SW 1271 (cell line): Measurements from ENCODE around the gene RNASEH2A.
"Not testable (repeated sequence)": the region's sequence is repeated elsewhere in the genome, so short reads cannot be mapped to it uniquely, and the experiment has no call there.

Experiments used
- DNase-seq, 2 experiments: peaks; one replicate each; lab custom pipeline; 2025; lab: John Stamatoyannopoulos, UW

RNASEH2A gene

DNA sequence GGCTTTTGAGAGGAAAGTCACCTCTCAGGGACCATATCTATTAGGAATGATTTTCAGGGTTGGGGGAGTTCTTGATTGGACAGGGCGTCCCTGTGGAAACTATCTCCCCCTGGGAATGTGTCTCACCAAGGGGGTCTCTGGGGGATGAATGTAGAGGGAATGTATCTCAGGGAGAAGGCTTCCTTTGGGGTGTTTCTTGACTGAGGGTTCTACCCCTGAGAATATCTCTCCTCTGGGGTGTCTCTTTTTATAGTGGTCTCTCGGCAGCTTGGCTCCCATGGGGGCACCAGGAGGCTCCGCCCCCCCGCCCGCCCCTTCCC, 27.0 kb downstream of the RNASEH2A start:
- no peak for DNase-seq

- peak in 1 of 2 experiments; percentile 39 for DNase-seq
Observed at GRCh38 chr19:12833738-12834565, 27.6 kb downstream of the RNASEH2A start.

DNA sequence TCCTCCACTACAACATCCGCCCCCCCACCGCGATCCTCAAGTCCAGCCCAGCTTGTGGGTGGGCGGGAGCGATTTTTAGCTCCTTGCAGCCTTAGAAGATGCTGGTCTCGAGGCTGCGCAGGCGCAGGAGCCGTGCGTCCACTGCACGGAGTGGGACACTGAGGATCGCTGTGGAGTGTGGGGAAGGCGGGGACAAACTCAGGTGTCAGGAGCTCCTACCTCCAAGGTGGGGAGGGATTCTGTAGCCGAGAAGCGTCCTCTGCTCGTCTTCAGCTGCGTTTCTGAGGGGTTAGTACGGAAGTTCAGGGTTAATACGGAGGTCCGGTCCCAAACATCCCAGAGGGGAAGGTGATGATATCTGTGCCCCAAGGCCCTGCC, 28.2 kb downstream of the RNASEH2A start, which contains the start of gene RTBDN:
Gene RTBDN (minus strand): TSS at position 14 of the 378 bp plus-strand sequence. CDS start 4,600 bp downstream, outside the sequence.
- DNase-seq: no peak

DNA sequence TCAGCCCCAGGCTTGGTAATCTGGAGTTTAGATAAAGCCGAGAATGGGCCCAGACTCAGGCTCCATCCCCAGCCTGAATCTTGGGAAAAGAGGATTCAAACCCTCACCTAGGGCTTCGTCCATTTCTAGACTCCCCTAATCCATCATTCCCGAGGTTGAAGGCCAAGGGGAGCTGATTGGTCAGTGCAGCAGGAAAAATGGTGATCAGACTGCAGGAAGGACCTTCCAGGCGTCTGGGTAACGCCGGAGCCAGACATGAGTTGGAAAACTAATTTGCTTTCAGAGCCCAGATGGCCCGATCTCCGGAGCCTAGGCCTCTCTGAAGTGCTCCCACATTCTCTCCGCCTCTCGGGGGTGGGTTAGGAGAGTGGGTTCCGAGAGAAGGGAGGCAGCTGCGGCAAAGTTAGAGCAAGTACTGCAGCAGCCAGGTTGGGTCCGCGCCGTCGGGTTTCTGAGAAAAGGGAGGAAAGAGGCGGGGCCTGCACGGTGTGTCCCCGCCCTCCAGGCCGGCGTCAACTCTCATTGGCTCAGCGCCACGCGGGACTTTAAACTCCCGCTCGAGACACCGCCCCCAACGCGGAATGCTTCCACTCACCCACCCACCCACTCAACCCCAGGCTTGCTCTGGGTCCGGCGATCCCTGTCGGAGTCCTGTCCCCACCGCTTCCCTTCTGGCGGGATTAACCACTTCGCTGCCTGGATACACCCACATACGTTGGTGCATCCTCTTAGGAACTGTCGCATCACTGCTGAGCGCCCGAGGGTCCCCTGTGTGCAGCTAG, 28.8 kb downstream of the RNASEH2A start:
- DNase-seq: no peak

- no peak for DNase-seq
Observed at GRCh38 chr19:12836529-12836863, 30.1 kb downstream of the RNASEH2A start.

DNA sequence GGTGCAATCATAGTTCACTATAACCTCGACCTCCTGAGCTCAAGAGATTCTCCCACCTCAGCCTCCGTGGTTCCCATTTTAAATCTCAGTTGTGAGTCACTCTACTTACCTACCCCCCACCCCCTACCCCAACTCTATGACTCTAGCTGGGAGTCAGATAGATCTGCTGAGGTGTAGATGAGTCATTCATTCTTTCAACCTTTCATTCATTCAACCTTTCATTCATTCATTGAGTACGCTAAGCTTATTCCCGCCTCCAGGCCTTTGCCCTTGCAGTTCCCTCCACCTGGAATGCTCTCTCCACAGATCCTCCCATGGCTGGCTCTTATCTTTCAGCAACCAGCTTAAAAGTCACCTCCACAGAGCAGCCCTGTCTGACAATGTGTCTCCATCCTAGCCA, 30.8 kb downstream of the RNASEH2A start:
- DNase-seq: no peak

DNA sequence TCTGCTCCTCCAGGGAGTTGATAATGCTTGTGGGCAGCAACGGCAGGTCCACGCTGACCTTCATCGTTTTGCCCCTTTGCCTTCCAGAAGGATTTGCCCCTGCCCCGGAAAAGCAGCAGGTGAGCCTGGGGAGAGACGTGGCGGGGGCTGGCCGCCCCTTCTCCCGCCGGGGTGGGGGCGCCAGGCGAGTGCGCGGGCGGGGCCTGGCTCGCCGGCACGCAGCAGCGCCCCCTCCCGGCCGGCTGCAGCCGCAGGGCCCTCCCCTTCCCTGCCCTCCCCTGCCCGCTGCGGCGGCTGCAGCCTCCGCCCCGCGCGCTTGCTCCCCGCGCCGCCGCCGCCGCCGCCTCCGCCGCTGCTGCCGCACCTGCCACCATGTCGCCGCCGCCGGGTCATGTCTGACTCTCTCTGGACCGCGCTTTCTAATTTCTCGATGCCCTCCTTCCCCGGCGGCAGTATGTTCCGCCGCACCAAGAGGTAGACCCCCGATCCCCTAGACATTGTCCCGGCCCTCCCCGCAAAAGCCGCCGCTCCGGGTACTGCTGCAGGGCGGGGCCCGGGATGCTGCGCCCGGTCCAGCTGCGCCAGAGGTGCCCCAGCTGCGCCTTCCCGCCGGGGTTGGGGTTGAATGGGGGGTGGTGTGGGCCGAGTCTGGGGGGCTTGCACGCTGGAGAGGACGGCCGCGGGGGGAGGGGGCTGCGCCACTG, 31.9 kb downstream of the RNASEH2A start, which contains the start of gene MAST1:
Gene MAST1 (plus strand): TSS at position 334 of the 704 bp plus-strand sequence. CDS start 58 bp downstream, at position 392.
- peak in 1 of 2 experiments; percentile 16 for DNase-seq

GRCh38 chr19:12838886-12839756, 32.7 kb downstream of the RNASEH2A start:
- no peak for DNase-seq

- DNase-seq: no peak
Observed at GRCh38 chr19:12840091-12841079, 34.0 kb downstream of the RNASEH2A start.

DNA sequence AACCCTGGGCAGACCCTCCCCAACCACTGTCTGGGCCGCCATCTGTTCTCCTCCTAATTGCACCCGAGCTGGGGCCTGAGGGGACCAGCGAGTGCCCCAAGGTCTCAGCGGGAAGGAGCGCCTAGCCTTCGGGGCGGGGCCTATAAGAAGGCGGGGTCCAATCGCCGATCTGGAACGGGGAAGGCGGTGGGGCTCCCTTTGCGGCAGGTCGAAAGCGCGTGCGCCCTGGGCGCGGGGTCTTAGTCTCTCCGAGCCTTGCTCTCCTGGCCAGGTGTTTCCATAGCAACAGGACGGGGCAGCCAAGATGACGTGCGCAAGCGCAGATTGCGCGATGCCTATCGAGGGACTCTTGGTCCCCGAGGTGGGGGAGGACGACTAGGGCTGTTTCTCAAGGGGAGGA, 34.7 kb downstream of the RNASEH2A start:
- DNase-seq: no peak

- no peak for DNase-seq
Observed at GRCh38 chr19:12842511-12842910, 36.1 kb downstream of the RNASEH2A start.

DNA sequence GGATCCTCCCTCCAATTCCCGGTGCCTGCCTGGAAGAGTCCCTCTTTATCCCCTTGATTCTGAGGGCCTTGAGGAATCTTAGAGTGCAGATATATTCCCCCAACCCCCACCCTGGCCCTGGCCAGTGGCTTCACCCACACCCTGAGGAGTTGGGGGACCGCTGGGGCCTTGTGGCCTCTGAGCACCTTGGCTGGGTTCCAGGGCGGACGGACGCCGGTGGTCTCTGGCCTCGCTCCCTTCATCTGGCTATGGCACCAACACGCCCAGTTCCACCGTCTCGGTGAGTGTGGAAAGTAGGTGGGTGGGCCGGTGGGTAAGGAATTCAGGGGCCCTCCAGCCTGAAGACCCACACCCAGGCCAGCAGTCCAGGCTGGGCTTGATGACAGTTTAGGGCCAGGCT, 36.9 kb downstream of the RNASEH2A start:
- no peak for DNase-seq

GRCh38 chr19:12843999-12844732, 37.8 kb downstream of the RNASEH2A start:
- DNase-seq: no peak

GRCh38 chr19:12846613-12847012, 40.2 kb downstream of the RNASEH2A start:
- DNase-seq: not testable (repeated sequence)

GRCh38 chr19:12847159-12848139, 41.1 kb downstream of the RNASEH2A start:
- DNase-seq: peak in 1 of 2 experiments; percentile 36

GRCh38 chr19:12856653-12857052, 50.3 kb downstream of the RNASEH2A start:
- DNase-seq: no peak

DNA sequence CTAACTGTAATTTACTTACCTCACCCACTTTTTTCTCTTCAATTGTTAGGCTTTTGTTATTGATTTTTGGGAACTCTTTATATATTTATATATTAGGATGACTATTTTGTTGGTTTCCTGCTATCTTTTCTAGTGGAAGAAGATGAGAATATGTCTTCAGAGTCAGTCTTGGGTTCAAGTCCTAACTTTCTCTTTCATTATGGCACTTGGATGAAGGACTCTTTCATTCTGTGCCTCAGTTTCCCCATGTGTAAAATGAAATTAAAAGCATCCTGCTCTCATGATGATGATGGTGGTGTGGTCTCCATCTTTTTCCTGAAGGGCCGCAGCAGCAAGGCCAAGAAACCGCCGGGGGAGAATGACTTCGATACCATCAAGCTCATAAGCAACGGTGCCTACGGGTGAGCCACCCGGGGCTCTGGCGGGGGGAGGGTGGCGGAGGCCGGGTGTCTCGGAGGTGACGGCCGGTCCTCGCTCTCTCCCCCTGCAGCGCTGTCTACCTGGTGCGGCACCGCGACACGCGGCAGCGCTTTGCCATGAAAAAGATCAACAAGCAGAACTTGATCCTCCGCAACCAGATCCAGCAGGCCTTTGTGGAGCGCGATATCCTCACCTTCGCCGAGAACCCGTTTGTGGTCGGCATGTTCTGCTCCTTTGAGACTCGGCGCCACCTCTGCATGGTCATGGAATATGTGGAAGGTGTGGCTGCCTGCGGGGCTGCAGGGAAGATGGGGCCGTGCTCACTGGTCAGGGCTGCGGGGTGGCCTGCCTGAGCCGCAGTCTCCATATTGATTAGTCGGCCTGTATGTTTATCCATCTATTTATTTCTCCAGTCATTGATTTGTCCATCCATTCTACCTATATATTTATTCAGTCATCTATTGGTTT, 51.9 kb downstream of the RNASEH2A start:
- DNase-seq: no peak
